Measurements from ENCODE around the gene FOXL3.
"Not testable (repeated sequence)": the region's sequence is repeated elsewhere in the genome, so short reads cannot be mapped to it uniquely, and the experiment has no call there.

Gene FOXL3

GRCh38 chr7:292226-292625 lies 2.3 kb downstream of the FOXL3 start:
- DNase-seq: no peak

- no peak for DNase-seq
These were observed 2.9 kb downstream of the FOXL3 start for GRCh38 chr7:292826-293225.

- no peak for DNase-seq
These were observed 3.9 kb downstream of the FOXL3 start for GRCh38 chr7:293681-294439.

- no peak for DNase-seq
These were observed 4.6 kb downstream of the FOXL3 start for GRCh38 chr7:294440-295154.

GRCh38 chr7:295155-296154 lies 5.5 kb downstream of the FOXL3 start:
- DNase-seq: no peak

- no peak for DNase-seq
These were observed 6.5 kb downstream of the FOXL3 start for GRCh38 chr7:296373-296945.

- not testable (repeated sequence) for DNase-seq
These were observed 7.2 kb downstream of the FOXL3 start for GRCh38 chr7:297141-297540.

- no peak for DNase-seq
These were observed 7.8 kb downstream of the FOXL3 start for GRCh38 chr7:297611-298374.

- DNase-seq: no peak
These were observed 8.4 kb downstream of the FOXL3 start for GRCh38 chr7:298375-298702.

- DNase-seq: no peak
These were observed 8.8 kb downstream of the FOXL3 start for GRCh38 chr7:298743-299142.

- DNase-seq: no peak
These were observed 9.2 kb downstream of the FOXL3 start for GRCh38 chr7:299169-299568.

GRCh38 chr7:299628-300027 lies 9.7 kb downstream of the FOXL3 start:
- DNase-seq: no peak

GRCh38 chr7:300048-300447 lies 10.1 kb downstream of the FOXL3 start:
- no peak for DNase-seq

GRCh38 chr7:300546-301290 lies 10.7 kb downstream of the FOXL3 start:
- DNase-seq: no peak

GRCh38 chr7:301291-302053 lies 11.5 kb downstream of the FOXL3 start:
- DNase-seq: no peak

- DNase-seq: no peak
These were observed 12.4 kb downstream of the FOXL3 start for GRCh38 chr7:302054-302992.

- no peak for DNase-seq
These were observed 13.5 kb downstream of the FOXL3 start for GRCh38 chr7:303425-303824.

GRCh38 chr7:303884-304573 lies 14.1 kb downstream of the FOXL3 start:
- no peak for DNase-seq
